Transverse colon (tissue), 4 donors: ENCODE results near the gene RPS6KL1.

ENCODE experiments used
- CTCF ChIP-seq, 5 experiments: fragments of 200-600 bp in 3 of 5; fragments of 450-650 bp in 2 of 5; sonication (generic) in 3 of 5; IDR thresholded peaks; 1 replicate in 2 of 5; 2 replicates in 3 of 5; pipeline ENCODE4 v1.5.1; 2016 to 2017; ENCODE audit warnings: antibody characterized with exemption in 5 of 5, inconsistent platforms in 3 of 5, mild to moderate bottlenecking in 2 of 5, moderate library complexity in 1 of 5
- POLR2AphosphoS5 ChIP-seq, 3 donors: sonication (generic); formaldehyde crosslinking; IDR thresholded peaks; one replicate each; pipeline ENCODE4 v1.6.1; 2016; ENCODE audit warnings: antibody characterized with exemption in 3 of 3

DNA sequence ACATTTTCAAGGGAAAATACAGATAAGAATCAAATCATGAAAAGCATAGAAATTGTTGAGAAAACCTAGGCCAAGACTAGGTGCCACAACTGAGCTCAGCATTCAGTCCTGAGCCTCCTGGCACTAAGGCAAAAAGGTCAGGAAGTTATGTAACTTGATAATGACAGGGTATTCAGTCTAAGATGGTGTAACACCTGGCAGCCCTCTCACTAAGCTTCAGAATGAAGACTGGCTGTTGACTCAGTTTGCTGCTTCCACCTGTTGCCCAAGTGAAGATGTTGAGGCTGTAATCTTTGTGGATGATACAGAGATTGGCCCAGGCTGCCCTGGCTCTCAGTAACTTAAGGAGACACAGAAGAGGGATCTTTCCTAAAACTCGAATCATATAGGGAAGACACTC, 66.7 kb downstream of the RPS6KL1 start:
- TF ChIP-seq CTCF (IDR thresholded peaks at IDR 0.05), result no peak
- no peak for TF ChIP-seq POLR2AphosphoS5 (IDR thresholded peaks at IDR 0.05)
